CD8-positive, alpha-beta memory T cell (primary cell): ENCODE results near the gene CLDN20. TPM values are rescaled to one million over a fixed set of nuclear protein-coding genes. Genes with fewer than 3 reads are reported as not detected.
"Not testable (repeated sequence)": the region's sequence is repeated elsewhere in the genome, so short reads cannot be mapped to it uniquely, and the experiment has no call there.

Experiments used
- CTCF ChIA-PET: fragments of 350-600 bp; sonication (Branson Sonifier 250); formaldehyde crosslinking; loops from one replicate; lab custom pipeline; 2021; ENCODE audit warnings: antibody characterized with exemption; lab: Charles Lee
- POLR2A ChIA-PET: fragments of 350-600 bp; sonication (Branson Sonifier 250); formaldehyde crosslinking; loops from one replicate; lab custom pipeline; 2021; ENCODE audit warnings: antibody characterized with exemption; lab: Charles Lee
- DNase-seq, 5 donors: peaks; one replicate each; pipeline versions ENCODE4 v3.0.0 to v3.0.0-alpha.2; 2020 to 2022; ENCODE audit warnings: mixed read lengths in 1 of 5
- H3K27ac ChIP-seq: one replicate; pipeline ENCODE4 v1.7.0; 2013; ENCODE audit warnings: low read depth, mild to moderate bottlenecking, low read length, moderate library complexity
- H3K27me3 ChIP-seq: 2 replicates; pipeline ENCODE4 v1.7.0; 2013; ENCODE audit warnings: low read length, mild to moderate bottlenecking; ENCODE audit not compliant: insufficient read depth, poor library complexity, severe bottlenecking
- H3K36me3 ChIP-seq: 2 replicates; pipeline ENCODE4 v1.7.0; 2013; ENCODE audit warnings: mild to moderate bottlenecking, low read length, moderate library complexity; ENCODE audit not compliant: insufficient read depth
- H3K4me1 ChIP-seq: 2 replicates; pipeline ENCODE4 v1.7.0; 2013; ENCODE audit warnings: mild to moderate bottlenecking, low read length, moderate library complexity; ENCODE audit not compliant: insufficient read depth
- H3K4me3 ChIP-seq: 2 replicates; pipeline ENCODE4 v1.7.0; 2013; ENCODE audit warnings: mild to moderate bottlenecking, low read length
- H3K9me3 ChIP-seq: 2 replicates; pipeline ENCODE4 v1.7.0; 2013; ENCODE audit warnings: mild to moderate bottlenecking, low read length
- H3K27ac Mint-ChIP-seq, 8 donors: one replicate each; pipeline ENCODE4 v1.8.0; 2020 to 2021; ENCODE audit warnings: mixed read lengths in 8 of 8, mild to moderate bottlenecking in 6 of 8, inconsistent platforms in 3 of 8, moderate library complexity in 3 of 8
- H3K27me3 Mint-ChIP-seq, 2 donors: one replicate each; pipeline ENCODE4 v1.8.0; 2020 to 2021; ENCODE audit warnings: mixed read lengths in 2 of 2, mild to moderate bottlenecking in 1 of 2, moderate library complexity in 1 of 2
- H3K36me3 Mint-ChIP-seq, 3 donors: one replicate each; pipeline ENCODE4 v1.8.0; 2020 to 2021; ENCODE audit warnings: mixed read lengths in 3 of 3, inconsistent platforms in 1 of 3, mild to moderate bottlenecking in 1 of 3
- H3K4me1 Mint-ChIP-seq, 3 donors: one replicate each; pipeline ENCODE4 v1.8.0; 2020 to 2021; ENCODE audit warnings: mixed read lengths in 3 of 3, inconsistent platforms in 1 of 3, mild to moderate bottlenecking in 1 of 3
- H3K4me3 Mint-ChIP-seq, 7 donors: one replicate each; pipeline ENCODE4 v1.8.0; 2020 to 2021; ENCODE audit warnings: mixed read lengths in 7 of 7, mild to moderate bottlenecking in 6 of 7, moderate library complexity in 4 of 7, inconsistent platforms in 2 of 7
- H3K9me3 Mint-ChIP-seq, 5 donors: one replicate each; pipeline ENCODE4 v1.8.0; 2020 to 2022; ENCODE audit warnings: mixed read lengths in 5 of 5, mild to moderate bottlenecking in 3 of 5, moderate library complexity in 2 of 5, inconsistent platforms in 1 of 5
- polyA plus RNA-seq: library from polyadenylated mRNA; unstranded; fragments of 300-500 nt; fragmentation: Illumina TruSeq; gene quantifications from one replicate; pipeline ENCODE4 v1.2.3, GENCODE V29; 2021
- total RNA-seq, 2 experiments: library from RNA; stranded (reverse); gene quantifications; one replicate each; pipeline ENCODE4 v1.2.3, GENCODE V29; 2021

The CLDN20 gene
- not detected for total RNA-seq
- not detected for polyA plus RNA-seq

GRCh38 chr6:155263373-155264063 lies at the start of gene CLDN20:
CLDN20 (plus strand) TSS chr6:155264013; CDS start chr6:155275720, 11,707 bp downstream.
- H3K4me1 Mint-ChIP-seq: peaks cover 8 to 24% (median 16%) of the 10 kb centered on the region in 3 donors
- no peaks in the 10 kb centered on the region for H3K27me3 Mint-ChIP-seq
- ChIA-PET CTCF (interaction anchor here (1.5 kb wide), 1 partner anchor 13 kb away, joined by 3 read pairs; no protein-coding TSS in a partner anchor), POLR2A (no interaction called here)
- H3K4me1 ChIP-seq: no peaks in the 10 kb centered on the region
- peaks cover 3 to 78% (median 9%) of the 10 kb centered on the region in 3 donors for H3K36me3 Mint-ChIP-seq
- no peaks in the 10 kb centered on the region for H3K9me3 Mint-ChIP-seq
- H3K9me3 ChIP-seq: no peaks in the 10 kb centered on the region
- peaks cover 8% of the 10 kb centered on the region for H3K36me3 ChIP-seq
- no peaks in the 10 kb centered on the region for H3K27me3 ChIP-seq
- H3K27ac Mint-ChIP-seq: peak within 1 kb of the TSS in 5 of 8 donors; percentile 34 to 52 (median 45)
- no peak within 1 kb of the TSS for H3K4me3 Mint-ChIP-seq
- no peak within 1 kb of the TSS for H3K4me3 ChIP-seq
- DNase-seq: no peak
- H3K27ac ChIP-seq: no peak within 1 kb of the TSS

- Histone ChIP-seq H3K27me3 (no peaks in the 10 kb centered on the region), H3K27ac (no peak overlapping the region), H3K9me3 (no peaks in the 10 kb centered on the region), H3K4me1 (no peaks in the 10 kb centered on the region), H3K36me3 (no peaks in the 10 kb centered on the region), H3K4me3 (no peak overlapping the region)
- Mint-ChIP-seq H3K36me3 (peaks cover 0 to 1% (median 0%) of the 10 kb centered on the region in 3 donors), H3K27me3 (peaks cover 6 to 18% of the 10 kb centered on the region in 2 donors), H3K9me3 (no peaks in the 10 kb centered on the region), H3K4me1 (no peaks in the 10 kb centered on the region), H3K4me3 (no peak overlapping the region), H3K27ac (no peak overlapping the region)
- ChIA-PET POLR2A (no interaction called here), CTCF (no interaction called here)
- no peak for DNase-seq
These were observed 47.9 kb upstream of the CLDN20 start for GRCh38 chr6:155215906-155216305.

GRCh38 chr6:155216312-155217046 lies 47.3 kb upstream of the CLDN20 start:
- Histone ChIP-seq H3K27ac (no peak overlapping the region), H3K4me1 (no peaks in the 10 kb centered on the region), H3K27me3 (no peaks in the 10 kb centered on the region), H3K4me3 (no peak overlapping the region), H3K9me3 (no peaks in the 10 kb centered on the region), H3K36me3 (no peaks in the 10 kb centered on the region)
- Mint-ChIP-seq H3K27me3 (peaks cover 6 to 18% of the 10 kb centered on the region in 2 donors), H3K27ac (peak overlapping the region in 1 of 8 donors; percentile 5), H3K36me3 (peaks cover 0 to 1% (median 0%) of the 10 kb centered on the region in 3 donors), H3K4me3 (no peak overlapping the region), H3K9me3 (no peaks in the 10 kb centered on the region), H3K4me1 (no peaks in the 10 kb centered on the region)
- POLR2A ChIA-PET: no interaction called here
- CTCF ChIA-PET: no interaction called here
- DNase-seq: no peak

GRCh38 chr6:155218711-155219110 lies 45.1 kb upstream of the CLDN20 start:
- H3K9me3 ChIP-seq, H3K4me1 ChIP-seq, H3K9me3 Mint-ChIP-seq, H3K36me3 Mint-ChIP-seq, H3K27ac ChIP-seq, DNase-seq, H3K36me3 ChIP-seq, CTCF ChIA-PET, H3K4me3 Mint-ChIP-seq, H3K27me3 ChIP-seq, H3K4me1 Mint-ChIP-seq, H3K4me3 ChIP-seq, H3K27ac Mint-ChIP-seq, POLR2A ChIA-PET: not testable (repeated sequence)
- peaks cover 6 to 18% of the 10 kb centered on the region in 2 donors for H3K27me3 Mint-ChIP-seq

GRCh38 chr6:155219299-155219698 lies 44.5 kb upstream of the CLDN20 start:
- Mint-ChIP-seq H3K4me3 (no peak overlapping the region), H3K27ac (no peak overlapping the region), H3K27me3 (peaks cover 6 to 18% of the 10 kb centered on the region in 2 donors), H3K36me3 (peaks cover 0 to 1% (median 0%) of the 10 kb centered on the region in 3 donors), H3K4me1 (peaks cover 7 to 12% (median 7%) of the 10 kb centered on the region in 3 donors), H3K9me3 (no peaks in the 10 kb centered on the region)
- Histone ChIP-seq H3K4me3 (no peak overlapping the region), H3K4me1 (peaks cover 8% of the 10 kb centered on the region), H3K27ac (no peak overlapping the region), H3K36me3 (no peaks in the 10 kb centered on the region), H3K9me3 (no peaks in the 10 kb centered on the region), H3K27me3 (no peaks in the 10 kb centered on the region)
- DNase-seq: no peak
- ChIA-PET POLR2A (no interaction called here), CTCF (no interaction called here)

GRCh38 chr6:155219858-155220301 lies 43.9 kb upstream of the CLDN20 start:
- H3K36me3 ChIP-seq: no peaks in the 10 kb centered on the region
- Mint-ChIP-seq H3K36me3 (no peaks in the 10 kb centered on the region), H3K4me1 (peaks cover 12 to 17% (median 13%) of the 10 kb centered on the region in 3 donors), H3K9me3 (no peaks in the 10 kb centered on the region), H3K27ac (no peak overlapping the region), H3K27me3 (peaks cover 5 to 18% of the 10 kb centered on the region in 2 donors), H3K4me3 (no peak overlapping the region)
- no peak overlapping the region for H3K4me3 ChIP-seq
- CTCF ChIA-PET: no interaction called here
- no peaks in the 10 kb centered on the region for H3K9me3 ChIP-seq
- POLR2A ChIA-PET: no interaction called here
- H3K27me3 ChIP-seq: no peaks in the 10 kb centered on the region
- DNase-seq: no peak
- peaks cover 13% of the 10 kb centered on the region for H3K4me1 ChIP-seq
- H3K27ac ChIP-seq: no peak overlapping the region

- no peaks in the 10 kb centered on the region for H3K36me3 Mint-ChIP-seq
- Histone ChIP-seq H3K4me1 (peaks cover 13% of the 10 kb centered on the region), H3K9me3 (no peaks in the 10 kb centered on the region), H3K36me3 (no peaks in the 10 kb centered on the region), H3K27ac (no peak overlapping the region), H3K4me3 (no peak overlapping the region), H3K27me3 (no peaks in the 10 kb centered on the region)
- ChIA-PET CTCF (interaction anchor here (0.7 kb wide), 1 partner anchor 515 kb away, joined by 3 read pairs; no protein-coding TSS in a partner anchor), POLR2A (no interaction called here)
- H3K27me3 Mint-ChIP-seq: peaks cover 5 to 18% of the 10 kb centered on the region in 2 donors
- H3K27ac Mint-ChIP-seq: peak overlapping the region in 1 of 8 donors; percentile 13
- no peak for DNase-seq
- peaks cover 12 to 17% (median 13%) of the 10 kb centered on the region in 3 donors for H3K4me1 Mint-ChIP-seq
- H3K9me3 Mint-ChIP-seq: no peaks in the 10 kb centered on the region
- no peak overlapping the region for H3K4me3 Mint-ChIP-seq
These were observed 42.7 kb upstream of the CLDN20 start for GRCh38 chr6:155221086-155221485.

- POLR2A ChIA-PET: no interaction called here
- Mint-ChIP-seq H3K27me3 (peaks cover 0 to 13% of the 10 kb centered on the region in 2 donors), H3K36me3 (peaks cover 0 to 1% (median 0%) of the 10 kb centered on the region in 3 donors), H3K4me1 (peaks cover 12 to 17% (median 13%) of the 10 kb centered on the region in 3 donors), H3K27ac (no peak overlapping the region), H3K4me3 (no peak overlapping the region), H3K9me3 (no peaks in the 10 kb centered on the region)
- Histone ChIP-seq H3K36me3 (no peaks in the 10 kb centered on the region), H3K9me3 (no peaks in the 10 kb centered on the region), H3K4me1 (peaks cover 13% of the 10 kb centered on the region), H3K27ac (no peak overlapping the region), H3K4me3 (no peak overlapping the region), H3K27me3 (no peaks in the 10 kb centered on the region)
- DNase-seq: no peak
- CTCF ChIA-PET: no interaction called here
These were observed 41.3 kb upstream of the CLDN20 start for GRCh38 chr6:155222506-155222905.
